Breast epithelium (tissue), 3 donors: ENCODE measurements around the gene ARHGEF25.

Experiments
- POLR2AphosphoS5 ChIP-seq, 3 donors: sonication (generic); formaldehyde crosslinking; IDR thresholded peaks; one replicate each; pipeline ENCODE4 v1.6.1; 2017; ENCODE audit warnings: antibody characterized with exemption in 3 of 3
- TF ChIP-seq, protein P1 (sequence below), 3 donors: fragments of 450-650 bp; IDR thresholded peaks; one replicate each; pipeline ENCODE4 v1.5.1; 2016 to 2017; ENCODE audit warnings: antibody characterized with exemption in 3 of 3, mild to moderate bottlenecking in 3 of 3, moderate library complexity in 3 of 3

DNA sequence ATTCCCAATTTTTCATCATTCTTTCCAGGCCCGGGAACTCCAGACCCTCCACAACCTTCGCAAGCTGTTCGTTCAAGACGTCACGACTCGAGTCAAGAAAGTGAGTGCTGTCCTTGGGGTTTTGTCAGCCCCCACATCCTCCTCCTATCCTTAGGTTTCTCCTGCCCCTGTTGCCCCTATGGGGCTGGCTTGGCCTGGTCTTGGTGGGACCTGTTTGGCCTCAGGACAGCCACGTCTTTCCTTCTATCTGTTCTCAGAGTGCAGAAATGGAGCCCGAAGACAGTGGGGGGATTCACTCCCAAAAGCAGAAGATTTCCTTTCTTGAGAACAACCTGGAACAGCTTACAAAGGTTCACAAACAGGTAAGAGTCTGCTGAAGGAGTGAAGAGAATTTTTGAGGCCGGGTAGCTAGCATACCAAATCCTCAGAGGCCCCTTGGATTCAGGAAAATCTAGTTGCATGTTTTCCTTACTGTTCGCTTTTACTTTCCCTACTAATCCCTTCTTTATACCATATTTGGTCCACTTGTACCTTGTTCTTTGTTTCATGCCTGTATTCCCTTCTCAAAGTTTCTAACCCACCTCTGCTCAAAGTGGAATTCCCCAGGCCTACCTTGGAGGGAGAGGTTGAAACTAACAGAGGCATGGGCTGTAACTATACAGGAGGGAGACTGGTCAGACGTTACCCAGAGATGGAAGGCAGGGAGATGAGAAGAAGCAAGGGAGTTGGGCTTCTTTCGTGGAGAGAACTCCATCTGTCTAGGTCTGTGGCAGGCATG, 33.1 kb upstream of the ARHGEF25 start:
- TF ChIP-seq, protein P1, sequence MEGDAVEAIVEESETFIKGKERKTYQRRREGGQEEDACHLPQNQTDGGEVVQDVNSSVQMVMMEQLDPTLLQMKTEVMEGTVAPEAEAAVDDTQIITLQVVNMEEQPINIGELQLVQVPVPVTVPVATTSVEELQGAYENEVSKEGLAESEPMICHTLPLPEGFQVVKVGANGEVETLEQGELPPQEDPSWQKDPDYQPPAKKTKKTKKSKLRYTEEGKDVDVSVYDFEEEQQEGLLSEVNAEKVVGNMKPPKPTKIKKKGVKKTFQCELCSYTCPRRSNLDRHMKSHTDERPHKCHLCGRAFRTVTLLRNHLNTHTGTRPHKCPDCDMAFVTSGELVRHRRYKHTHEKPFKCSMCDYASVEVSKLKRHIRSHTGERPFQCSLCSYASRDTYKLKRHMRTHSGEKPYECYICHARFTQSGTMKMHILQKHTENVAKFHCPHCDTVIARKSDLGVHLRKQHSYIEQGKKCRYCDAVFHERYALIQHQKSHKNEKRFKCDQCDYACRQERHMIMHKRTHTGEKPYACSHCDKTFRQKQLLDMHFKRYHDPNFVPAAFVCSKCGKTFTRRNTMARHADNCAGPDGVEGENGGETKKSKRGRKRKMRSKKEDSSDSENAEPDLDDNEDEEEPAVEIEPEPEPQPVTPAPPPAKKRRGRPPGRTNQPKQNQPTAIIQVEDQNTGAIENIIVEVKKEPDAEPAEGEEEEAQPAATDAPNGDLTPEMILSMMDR (IDR thresholded peaks at IDR 0.05), result no peak
- TF ChIP-seq POLR2AphosphoS5 (IDR thresholded peaks at IDR 0.05), result no peak
